Right ventricle myocardium superior (tissue), 1 donor: Measurements from ENCODE around the gene OR2L5. TPM values are rescaled to one million over a fixed set of nuclear protein-coding genes. Genes with fewer than 3 reads are reported as not detected.

Experiments
- ATAC-seq: fragments of 200-7000 bp; cut with Tn5 transposase; one replicate; pipeline ENCODE4 v1.9.1; 2020; ENCODE audit warnings: mild to moderate bottlenecking; ENCODE audit not compliant: poor library complexity
- DNase-seq: peaks from one replicate; pipeline ENCODE4 v3.0.0-alpha.2; 2020
- intact Hi-C: fragments of 100-400 bp; cut with DNase I; formaldehyde crosslinking; loops from one replicate; pipeline ENCODE4 v1.11.2; 2022
- long read RNA-seq: library from polyadenylated mRNA; unstranded; transcript quantifications from one replicate; pipeline ENCODE4 v2.0.0, GENCODE V29; 2021
- total RNA-seq: library from RNA; stranded (reverse); fragmentation: NEBNext Ultra II Directional; extraction: Animal tissue kit (Norgen Biotek cat#: 25700); gene quantifications from one replicate; pipeline ENCODE4 v1.2.1, GENCODE V29; 2021
- donor health status: DM: no; HTN: yes; CAD: no; lungs with severe emphysema.

OR2L5 gene, protein sequence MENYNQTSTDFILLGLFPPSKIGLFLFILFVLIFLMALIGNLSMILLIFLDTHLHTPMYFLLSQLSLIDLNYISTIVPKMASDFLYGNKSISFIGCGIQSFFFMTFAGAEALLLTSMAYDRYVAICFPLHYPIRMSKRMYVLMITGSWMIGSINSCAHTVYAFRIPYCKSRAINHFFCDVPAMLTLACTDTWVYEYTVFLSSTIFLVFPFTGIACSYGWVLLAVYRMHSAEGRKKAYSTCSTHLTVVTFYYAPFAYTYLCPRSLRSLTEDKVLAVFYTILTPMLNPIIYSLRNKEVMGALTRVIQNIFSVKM
- not detected for total RNA-seq
- long read RNA-seq, result 0 reads

DNA sequence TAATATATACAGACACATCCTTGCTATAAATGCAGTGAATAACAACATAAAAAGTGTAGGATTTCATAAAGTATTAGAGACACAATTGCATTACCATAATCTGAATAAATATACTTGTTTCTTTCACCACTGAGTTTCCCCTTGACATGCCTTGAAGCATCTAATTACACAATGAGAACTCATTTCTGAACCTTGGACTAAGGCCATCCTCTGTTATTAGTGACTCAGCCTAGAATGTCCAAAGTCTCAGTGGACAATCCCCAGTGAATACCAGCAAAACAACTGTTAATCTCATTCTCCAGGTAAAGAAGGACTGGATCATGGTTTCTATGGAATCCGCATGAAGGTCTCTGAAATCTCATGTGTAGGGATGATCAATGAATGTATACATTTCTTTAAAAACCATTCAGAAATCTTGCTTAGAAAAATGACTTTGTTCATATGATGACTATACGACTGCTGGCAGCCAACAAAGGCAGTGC, at the start of gene OR2L5:
OR2L5 (plus strand) TSS at position 432 of the 482 bp plus-strand sequence. CDS start 8,288 bp downstream, outside the sequence.
- DNase-seq (no peak), ATAC-seq (no peak)
- intact Hi-C loops, result no loop called here

DNA sequence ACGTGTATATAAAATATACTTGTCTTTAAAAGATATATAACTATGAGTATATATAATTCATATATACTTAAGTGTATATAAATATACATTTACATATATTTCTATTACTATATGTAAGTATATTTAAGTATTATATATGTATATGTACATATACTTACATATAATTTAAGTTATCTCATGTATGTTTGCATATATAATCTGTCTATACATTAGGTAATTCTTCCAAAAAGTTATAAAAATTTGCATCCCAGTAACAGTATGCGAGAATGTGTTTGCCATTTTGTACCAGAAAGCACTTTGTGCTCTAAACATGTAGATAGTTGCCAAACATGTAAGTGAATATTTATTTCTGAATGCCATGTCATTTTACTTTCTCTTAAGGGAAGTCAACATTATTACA, 48.5 kb upstream of the OR2L5 start, which contains the start of gene OR2AK2:
OR2AK2 (plus strand) TSS at position 301 of the 400 bp plus-strand sequence. CDS start 144 bp downstream, outside the sequence.
- DNase-seq, result no peak

GRCh38 chr1:247966532-247967204, 46.8 kb upstream of the OR2L5 start:
- DNase-seq (no peak), ATAC-seq (no peak)

More for the DNA sequence above, 48.5 kb upstream of the OR2L5 start, which contains the start of gene OR2AK2:
- ATAC-seq, result no peak
- intact Hi-C loops, result no loop called here

DNA sequence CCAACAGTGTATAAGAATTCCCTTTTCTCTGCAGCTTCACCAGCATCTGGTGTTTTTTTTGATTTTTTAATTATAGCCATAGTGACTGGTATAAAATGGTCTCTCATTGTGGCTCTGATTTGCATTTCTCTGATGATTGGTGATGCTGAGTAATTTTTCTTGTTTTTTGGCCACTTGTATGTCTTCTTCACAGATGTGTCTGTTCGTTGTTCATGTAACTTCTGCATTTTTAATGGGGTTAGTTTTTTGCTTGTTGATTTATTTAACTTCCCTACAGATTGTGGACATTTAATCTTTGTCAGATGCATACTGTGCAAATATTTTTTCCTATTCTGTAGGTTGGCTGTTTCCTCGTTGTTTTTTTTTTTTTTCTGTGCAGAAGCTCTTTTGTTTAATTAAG, 20.5 kb upstream of the OR2L5 start:
- DNase-seq, result no peak
- intact Hi-C loops, result no loop called here
- no peak for ATAC-seq

More at GRCh38 chr1:247966532-247967204, 46.8 kb upstream of the OR2L5 start:
- intact Hi-C loops, result no loop called here

DNA sequence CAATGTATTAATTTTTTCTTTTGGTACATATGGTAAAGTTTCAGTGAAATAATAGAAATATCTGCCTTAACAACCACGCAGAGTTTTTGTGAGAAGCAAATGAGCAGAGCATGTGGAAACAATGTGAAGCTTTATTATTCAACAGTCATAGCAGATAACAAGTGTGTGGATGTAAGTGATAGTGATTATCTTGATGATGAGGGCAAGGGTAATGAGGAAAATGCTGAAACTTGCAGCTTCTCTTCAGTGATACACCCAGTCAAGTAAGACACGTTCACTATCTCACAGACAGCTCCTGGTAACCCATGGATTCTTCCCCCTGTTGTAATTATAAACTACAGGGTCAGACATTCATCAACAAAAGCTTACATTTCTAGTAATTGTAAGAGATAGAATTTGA, 14.6 kb upstream of the OR2L5 start:
- ATAC-seq (no peak), DNase-seq (no peak)
- intact Hi-C loops, result no loop called here

DNA sequence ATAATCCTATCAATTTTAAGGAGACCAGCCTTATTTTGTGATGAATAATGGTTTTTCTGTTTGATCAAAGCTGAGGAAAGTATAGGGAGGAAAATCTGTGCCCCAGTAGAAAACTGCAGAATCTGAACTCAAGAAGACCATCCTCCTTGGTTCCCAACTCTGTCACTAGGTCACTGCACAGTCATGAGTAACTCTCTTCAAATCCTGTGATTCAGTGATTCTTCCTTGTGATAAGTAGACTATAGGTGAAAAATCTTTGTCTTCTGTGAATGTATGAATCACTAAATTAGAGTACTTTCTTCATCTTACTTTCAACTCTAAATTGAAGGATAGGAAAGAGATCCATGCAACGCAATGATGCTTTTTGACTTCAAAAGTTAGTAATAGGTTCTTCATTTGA, 13.3 kb upstream of the OR2L5 start:
- ATAC-seq, result no peak
- no peak for DNase-seq
- intact Hi-C loops, result no loop called here

- ATAC-seq, result no peak
These were observed 5.7 kb upstream of the OR2L5 start for GRCh38 chr1:248007778-248008177.

DNA sequence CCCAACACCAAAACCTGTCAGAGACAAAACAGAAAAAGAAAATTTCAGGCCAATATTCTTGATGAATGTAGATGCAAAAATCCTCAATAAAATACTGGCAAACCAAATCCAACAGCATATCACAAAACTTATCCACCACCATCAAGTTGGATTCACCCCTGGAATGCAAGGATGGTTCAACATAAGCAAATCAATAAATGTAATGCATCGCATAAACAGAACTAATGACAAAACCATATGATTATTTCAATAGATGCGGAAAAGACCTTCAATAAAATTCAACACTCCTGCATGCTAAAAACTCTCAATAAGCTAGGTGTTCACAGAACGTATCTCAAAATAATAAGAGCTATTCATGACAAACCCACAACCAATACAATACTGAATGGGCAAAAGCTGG, 3.8 kb upstream of the OR2L5 start:
- intact Hi-C loops, result no loop called here
- ATAC-seq (no peak), DNase-seq (no peak)

More at GRCh38 chr1:248007778-248008177, 5.7 kb upstream of the OR2L5 start:
- DNase-seq, result no peak
- intact Hi-C loops, result no loop called here

DNA sequence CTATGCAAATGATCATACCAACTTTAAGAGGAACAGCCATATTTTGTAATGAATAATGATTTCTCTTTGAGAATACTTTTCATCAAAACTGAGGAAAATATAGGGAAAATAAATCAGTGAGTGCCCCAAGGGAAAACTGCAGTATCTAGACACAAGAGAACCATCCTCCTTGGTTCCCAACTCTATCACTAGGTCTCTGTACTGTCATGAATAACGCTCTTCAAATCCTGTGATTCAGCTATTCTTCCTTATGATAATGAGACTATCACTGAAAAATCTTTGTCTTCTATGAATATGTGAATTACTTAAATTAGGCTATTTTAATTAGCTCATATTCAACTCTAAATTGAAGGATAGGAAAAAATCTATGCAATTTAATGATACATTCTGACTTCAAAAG, 2.3 kb downstream of the OR2L5 start:
- DNase-seq (no peak), ATAC-seq (no peak)
- intact Hi-C loops, result no loop called here

- DNase-seq (no peak), ATAC-seq (no peak)
- intact Hi-C loops, result no loop called here
These were observed 16.3 kb downstream of the OR2L5 start, which contains the start of gene OR2L2 for GRCh38 chr1:248029770-248030169. Gene OR2L2 (plus strand): TSS chr1:248030070. CDS start chr1:248038268, 8,198 bp downstream.

DNA sequence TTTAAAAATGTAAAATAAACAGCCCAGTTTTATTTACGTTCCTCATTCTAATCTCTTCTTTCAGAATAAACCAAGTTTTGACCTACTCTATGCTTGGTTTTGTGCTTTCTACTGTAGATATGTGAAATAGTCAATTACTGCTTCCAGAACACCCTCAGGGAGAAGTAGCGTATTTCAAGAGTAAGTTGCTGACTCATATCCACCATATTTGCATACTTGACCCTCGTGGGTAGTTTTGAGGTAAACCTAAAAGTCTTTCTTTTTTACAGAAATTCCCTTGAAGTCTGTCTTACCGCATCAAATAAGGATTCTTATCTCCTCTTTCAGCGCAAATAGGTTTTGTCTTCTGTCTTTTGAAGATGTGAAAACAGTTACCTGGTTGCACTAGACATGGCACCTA, 31.7 kb downstream of the OR2L5 start:
- intact Hi-C loops, result no loop called here
- DNase-seq (no peak), ATAC-seq (no peak)

DNA sequence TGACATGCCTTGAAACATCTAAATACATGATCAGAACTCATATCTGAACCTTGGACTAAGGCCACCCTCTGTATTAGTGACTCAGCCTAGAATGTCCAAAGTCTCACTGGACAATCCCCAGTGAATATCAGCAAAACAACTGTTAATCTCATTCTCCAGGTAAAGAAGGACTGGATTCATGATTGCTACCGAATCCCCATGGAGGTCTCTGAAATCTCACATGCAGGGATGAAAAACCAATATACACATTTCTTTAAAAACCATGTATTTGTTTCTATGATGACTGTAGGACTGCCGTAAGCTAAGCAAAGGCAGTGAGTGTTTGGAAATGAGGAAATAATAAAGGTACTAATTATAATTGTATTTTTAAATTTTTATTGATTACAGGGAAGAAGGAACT, 33.1 kb downstream of the OR2L5 start, which contains the start of gene OR2L3:
OR2L3 (plus strand) TSS at position 301 of the 400 bp plus-strand sequence. CDS start 13,846 bp downstream, outside the sequence.
- ATAC-seq, result no peak
- no peak for DNase-seq
- intact Hi-C loops, result no loop called here

GRCh38 chr1:248047008-248047407, 33.5 kb downstream of the OR2L5 start:
- DNase-seq (no peak), ATAC-seq (no peak)
- intact Hi-C loops, result no loop called here

DNA sequence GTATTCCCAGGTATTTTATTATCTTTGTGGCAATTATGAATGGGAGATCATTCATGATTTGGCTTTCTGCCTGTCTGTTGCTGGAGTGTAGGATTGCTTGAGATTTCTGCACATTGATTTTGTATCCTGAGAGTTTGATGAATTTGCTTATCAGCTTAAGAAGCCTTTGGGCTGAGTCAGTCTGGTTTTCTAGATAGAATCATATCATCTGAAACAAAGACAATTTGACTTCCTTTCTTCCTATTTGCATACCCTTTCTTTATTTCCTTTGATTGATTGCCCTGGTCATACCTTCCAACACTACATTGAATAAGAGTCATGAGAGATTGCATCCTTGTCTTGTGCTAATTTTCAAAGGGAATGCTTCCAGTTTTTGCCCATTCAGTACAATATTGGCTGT, 41.2 kb downstream of the OR2L5 start:
- intact Hi-C loops, result no loop called here
- ATAC-seq (no peak), DNase-seq (no peak)

DNA sequence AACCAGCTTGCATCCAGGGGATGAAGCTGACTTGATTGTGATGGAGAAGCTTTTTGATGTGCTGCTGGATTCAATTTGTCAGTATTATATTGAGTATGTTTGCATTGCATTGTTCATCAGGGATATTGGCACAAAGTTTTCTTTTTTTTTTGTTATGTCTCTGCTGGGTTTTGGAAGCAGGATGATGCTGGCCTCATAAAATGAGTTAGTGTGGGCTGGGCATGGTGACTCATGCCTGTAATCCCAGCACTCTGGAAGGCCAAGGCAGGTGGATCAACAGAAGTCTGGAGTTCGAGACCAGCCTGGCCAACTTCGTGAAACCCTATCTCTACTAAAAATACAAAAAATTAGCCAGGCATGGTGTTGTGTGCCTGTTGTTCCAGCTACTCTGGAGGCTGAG, 41.8 kb downstream of the OR2L5 start:
- intact Hi-C loops, result no loop called here
- DNase-seq (no peak), ATAC-seq (no peak)

DNA sequence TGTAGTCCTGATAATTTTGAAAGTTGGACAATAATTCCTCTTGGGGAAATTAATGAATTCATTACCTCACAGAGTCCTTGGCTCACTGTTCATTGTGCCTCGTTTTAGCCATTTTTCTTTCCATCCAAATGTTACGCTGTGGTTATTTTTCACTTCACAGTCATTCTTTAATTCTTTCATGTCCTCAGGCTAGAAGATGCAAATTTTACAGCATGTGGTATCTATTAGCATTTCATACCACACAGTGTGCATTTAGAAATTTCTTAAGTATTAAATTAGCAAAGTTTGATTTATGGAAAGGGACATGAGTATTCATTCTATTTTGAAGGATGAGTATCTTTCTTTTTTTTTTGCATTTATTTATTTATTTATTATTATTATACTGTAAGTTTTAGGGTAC, 51.6 kb downstream of the OR2L5 start:
- DNase-seq (no peak), ATAC-seq (no peak)
- intact Hi-C loops, result no loop called here

DNA sequence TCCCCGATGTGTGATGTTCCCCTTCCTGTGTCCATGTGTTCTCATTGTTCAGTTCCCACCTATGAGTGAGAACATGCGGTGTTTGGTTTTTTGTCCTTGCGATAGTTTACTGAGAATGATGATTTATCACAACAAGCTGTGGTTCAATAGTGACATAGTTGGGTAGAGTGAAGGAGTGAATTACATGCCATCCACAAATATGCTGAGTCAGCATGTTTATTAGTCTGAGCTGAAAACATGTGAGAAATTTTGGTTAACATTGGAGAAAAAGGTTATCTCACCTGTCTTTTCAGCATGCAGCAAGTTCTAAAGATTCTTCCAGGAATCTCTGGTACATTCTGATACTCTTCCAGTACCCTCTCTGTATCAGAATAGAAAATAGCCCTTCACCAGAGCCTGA, 52.1 kb downstream of the OR2L5 start:
- intact Hi-C loops, result no loop called here

More for the DNA sequence above, 52.1 kb downstream of the OR2L5 start:
- ATAC-seq (no peak), DNase-seq (no peak)
